EL (cell line): ENCODE data around the gene METTL17.
A peak's percentile ranks its signal among the peaks of the same experiment; 100 is the strongest.
"Not testable (repeated sequence)": the region's sequence is repeated elsewhere in the genome, so short reads cannot be mapped to it uniquely, and the experiment has no call there.

Experiments
- DNase-seq: peaks from one replicate; pipeline ENCODE4 v3.0.0-alpha.2; 2016

The METTL17 gene

DNA sequence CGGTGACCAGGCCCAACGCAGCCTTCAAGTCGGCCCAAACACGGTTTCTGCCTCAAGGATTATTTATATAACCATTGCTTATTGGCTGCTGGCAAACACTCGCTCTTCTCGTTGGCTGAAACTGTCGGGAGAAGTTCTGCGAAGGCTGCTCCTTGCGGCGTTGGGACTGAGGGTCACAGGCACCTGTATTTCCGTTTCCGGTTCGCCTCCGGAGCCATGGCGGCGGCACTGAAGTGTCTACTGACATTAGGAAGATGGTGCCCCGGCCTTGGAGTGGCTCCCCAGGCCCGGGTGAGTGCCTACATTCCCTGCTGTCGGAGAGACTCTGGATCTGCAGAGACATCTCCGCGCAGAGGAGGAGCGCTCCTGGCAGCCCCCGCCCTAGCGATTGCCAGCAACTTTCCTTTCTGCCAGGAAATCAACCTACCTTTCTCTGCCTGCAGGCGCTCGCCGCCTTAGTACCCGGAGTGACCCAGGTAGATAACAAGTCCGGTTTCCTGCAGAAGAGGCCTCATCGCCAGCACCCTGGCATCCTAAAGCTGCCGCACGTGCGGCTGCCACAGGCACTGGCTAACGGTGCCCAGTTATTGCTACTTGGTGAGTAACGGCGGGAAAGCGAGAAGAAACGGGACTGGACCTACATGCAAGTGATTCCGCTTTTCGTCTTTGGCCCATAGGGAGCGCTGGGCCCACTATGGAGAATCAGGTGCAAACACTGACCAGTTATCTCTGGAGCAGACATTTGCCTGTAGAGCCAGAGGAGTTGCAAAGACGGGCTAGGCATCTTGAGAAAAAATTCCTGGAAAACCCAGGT is at the start of gene METTL17:
Gene METTL17, plus strand, starts transcription at position 194 of the 814 bp plus-strand sequence. Its CDS starts 23 bp downstream, at position 217.
- DNase-seq, result peak; percentile 98

GRCh38 chr14:20945146-20945545 is 44.6 kb upstream of the METTL17 start:
- DNase-seq, result not testable (repeated sequence)

- not testable (repeated sequence) for DNase-seq
These were observed 43.1 kb upstream of the METTL17 start for GRCh38 chr14:20946707-20947106.

GRCh38 chr14:20954736-20955537 is 34.8 kb upstream of the METTL17 start, which contains the start of gene RNASE2:
TSS of gene RNASE2 (plus strand) at chr14:20955487. CDS start at chr14:20955772, 285 bp downstream.
- not testable (repeated sequence) for DNase-seq

DNA sequence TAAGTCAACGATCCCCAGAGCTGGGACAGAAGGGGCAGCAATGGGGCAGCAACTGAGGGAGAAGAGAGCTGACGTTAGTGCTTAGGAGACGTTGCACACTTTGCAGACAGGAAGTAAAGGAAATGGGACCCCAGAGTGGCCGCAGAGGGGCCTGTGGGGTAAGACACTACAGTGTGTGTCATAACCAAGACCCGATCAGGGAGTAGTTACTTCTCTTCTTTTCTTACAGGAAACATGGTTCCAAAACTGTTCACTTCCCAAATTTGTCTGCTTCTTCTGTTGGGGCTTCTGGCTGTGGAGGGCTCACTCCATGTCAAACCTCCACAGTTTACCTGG is 34.3 kb upstream of the METTL17 start:
- DNase-seq, result not testable (repeated sequence)

- no peak for DNase-seq
These were observed 33.3 kb upstream of the METTL17 start for GRCh38 chr14:20956376-20956976.

GRCh38 chr14:20958946-20959345 is 30.8 kb upstream of the METTL17 start:
- not testable (repeated sequence) for DNase-seq

DNA sequence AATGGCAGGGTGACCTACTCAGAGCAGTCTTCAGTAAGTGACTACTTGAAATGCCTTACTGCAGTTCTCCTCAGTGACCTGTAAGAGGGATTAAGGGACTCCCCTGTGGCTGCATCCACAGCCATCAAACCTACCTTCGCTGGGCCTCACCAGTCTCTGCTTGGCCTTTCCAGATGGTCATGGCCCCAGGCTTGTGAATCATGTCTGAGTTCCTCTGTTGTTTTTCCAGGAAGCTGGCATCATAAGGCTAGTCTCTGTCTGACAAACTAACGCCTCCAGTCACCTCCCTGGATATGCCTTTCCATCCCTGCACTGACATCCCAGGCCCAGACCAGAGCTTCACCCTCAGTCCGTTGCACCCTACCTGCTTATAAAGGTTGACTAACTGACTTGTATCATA is 20.4 kb upstream of the METTL17 start:
- DNase-seq, result peak; percentile 31

- DNase-seq, result no peak
These were observed 19.2 kb upstream of the METTL17 start for GRCh38 chr14:20970647-20970982.

DNA sequence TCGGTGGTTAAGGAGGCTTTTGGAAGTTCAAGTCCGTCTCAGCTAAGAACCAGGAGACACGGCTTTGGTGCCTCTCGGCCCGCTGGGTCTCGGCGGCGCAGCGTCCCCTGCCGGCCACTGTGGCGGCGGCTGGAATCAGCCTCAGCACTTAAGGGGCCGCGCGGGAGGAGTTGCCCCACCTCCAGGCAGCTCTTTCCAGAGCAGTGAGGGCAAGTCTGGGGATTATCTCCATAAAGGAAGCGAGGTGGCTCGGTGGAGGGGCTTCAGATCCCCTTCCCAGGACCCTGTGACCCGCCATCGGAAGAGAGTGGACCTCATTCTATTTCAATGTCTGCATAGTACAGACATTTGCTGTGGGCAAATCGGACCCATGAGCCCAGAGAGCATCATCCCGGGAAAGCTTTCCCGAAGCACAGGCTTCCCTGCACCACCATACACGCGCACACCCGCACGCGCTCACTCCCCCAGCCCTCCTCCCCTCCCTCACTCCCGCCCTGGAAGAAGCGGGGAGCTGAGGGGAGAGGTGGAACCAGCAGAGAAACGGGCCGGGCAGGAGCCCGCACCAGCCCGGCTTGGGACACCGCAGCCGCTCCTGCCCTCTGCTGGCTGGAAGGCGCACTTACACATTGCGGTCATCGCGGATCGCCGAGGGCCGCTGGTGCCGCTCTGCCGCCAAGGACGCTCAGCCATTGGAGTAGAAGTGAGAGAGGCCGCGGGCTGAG is 18.6 kb upstream of the METTL17 start:
- peak; percentile 90 for DNase-seq

GRCh38 chr14:20971705-20972021 is 18.1 kb upstream of the METTL17 start:
- no peak for DNase-seq

DNA sequence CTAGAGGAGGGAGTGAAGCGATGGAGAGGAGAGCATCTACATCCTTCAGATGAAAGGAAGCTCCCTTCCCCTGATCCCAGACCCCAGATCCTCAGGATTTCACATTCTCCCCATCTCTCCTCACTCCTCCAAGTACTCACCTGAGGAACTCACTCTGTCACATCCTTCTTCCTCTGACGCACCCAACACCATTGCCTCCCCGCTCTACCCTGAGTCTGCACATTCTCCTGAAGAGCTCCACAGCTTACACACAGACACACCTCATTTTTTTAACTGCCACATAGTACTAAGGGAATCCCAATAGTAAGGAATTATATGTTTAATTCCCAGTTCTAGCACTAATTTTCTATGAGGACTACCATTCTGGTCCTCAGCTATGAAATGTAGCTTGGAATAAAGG is 16.3 kb upstream of the METTL17 start:
- no peak for DNase-seq

GRCh38 chr14:20976291-20976690 is 13.5 kb upstream of the METTL17 start:
- no peak for DNase-seq

DNA sequence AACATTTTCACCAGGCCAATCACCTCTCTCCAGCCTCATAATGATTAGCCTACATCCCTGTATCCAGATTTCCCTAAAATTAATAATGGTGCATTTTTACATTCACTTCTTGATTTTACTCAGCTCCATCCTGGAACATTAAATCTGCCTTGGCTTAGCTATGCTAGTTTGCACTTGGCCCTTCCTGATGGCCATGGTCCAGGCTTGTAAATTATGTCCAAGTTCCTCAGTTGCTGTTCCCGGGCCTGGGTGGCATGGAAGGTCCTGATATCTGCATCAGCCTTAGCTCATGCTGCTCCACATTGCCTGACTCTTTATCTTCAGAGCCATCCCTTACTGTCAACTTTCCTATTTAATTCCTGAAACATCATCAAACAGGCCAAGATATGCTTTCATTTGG is 11.1 kb upstream of the METTL17 start:
- no peak for DNase-seq

DNA sequence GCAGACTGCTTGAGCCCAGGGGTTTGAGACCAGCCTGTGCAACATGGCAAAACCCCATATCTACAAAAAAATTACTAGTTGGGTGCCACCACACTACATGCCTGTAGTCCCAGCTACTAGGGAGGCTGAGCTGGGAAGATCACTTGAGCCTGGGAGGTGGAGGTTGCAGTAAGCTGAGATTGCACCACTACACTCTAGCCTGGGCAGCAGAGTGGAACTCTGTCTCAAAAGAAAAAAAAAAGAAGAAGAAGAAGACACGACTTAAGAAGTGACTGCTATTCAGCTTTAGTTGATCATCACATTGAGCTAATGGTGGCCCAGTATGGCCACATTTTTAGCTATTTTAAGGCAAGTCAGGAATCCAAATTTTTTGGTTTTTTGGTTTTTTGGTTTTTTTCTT is 8.9 kb upstream of the METTL17 start:
- DNase-seq, result no peak

- DNase-seq, result no peak
These were observed 7.0 kb upstream of the METTL17 start for GRCh38 chr14:20982646-20983369.

- DNase-seq, result not testable (repeated sequence)
These were observed 4.1 kb upstream of the METTL17 start for GRCh38 chr14:20985650-20986049.

GRCh38 chr14:20986811-20987210 is 3.0 kb upstream of the METTL17 start:
- DNase-seq, result peak; percentile 92

- DNase-seq, result peak; percentile 26
These were observed 886 bp upstream of the METTL17 start for GRCh38 chr14:20988717-20989470.

GRCh38 chr14:20989471-20989786 is 351 bp upstream of the METTL17 start:
- no peak for DNase-seq

DNA sequence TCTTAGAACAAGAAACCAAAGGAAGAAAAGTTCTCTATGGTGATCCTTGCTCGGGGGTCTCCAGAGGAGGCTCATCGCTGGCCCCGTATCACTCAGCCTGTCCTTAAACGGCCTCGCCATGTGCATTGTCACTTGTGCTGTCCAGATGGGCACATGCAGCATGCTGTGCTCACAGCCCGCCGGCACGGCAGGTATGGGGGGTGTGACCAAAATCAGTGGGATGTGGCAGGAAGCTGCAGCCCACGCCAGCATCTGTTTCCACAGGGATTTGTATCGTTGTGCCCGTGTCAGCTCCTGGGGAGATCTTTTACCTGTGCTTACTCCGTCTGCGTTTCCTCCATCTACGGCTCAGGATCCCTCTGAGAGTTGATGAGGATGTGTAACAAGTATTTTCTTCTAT is 6.7 kb downstream of the METTL17 start:
- DNase-seq, result no peak

DNA sequence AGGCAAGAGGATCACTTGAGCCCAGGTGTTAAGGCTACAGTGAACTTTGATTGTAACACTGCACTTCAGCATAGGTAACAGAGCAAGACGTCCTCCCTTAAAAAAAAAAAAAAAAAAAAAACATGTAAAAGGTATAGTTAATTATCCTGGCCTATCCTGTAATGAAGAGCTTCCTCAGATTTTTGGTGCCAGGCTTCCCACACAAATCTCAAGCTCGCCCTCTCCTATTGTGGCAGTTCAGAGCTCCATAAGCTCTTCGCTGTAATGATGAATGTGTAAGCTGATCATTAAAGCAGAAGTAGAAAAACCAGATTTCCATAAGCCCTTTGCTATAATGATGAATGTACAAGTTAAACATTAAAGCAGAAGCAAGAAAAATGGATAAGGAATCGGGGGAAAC is 7.3 kb downstream of the METTL17 start:
- no peak for DNase-seq
